ENCODE measurements around the gene NRAS.
A peak's percentile ranks its signal among the peaks of the same experiment; 100 is the strongest.

NRAS gene

GRCh38 chr1:114749835-114750234, 33.3 kb upstream of the NRAS start:
- Histone ChIP-seq H3K9ac (ENCODE audit: low read depth, low read length) (no peak overlapping the region), H3K9me3 (ENCODE audit: insufficient read depth, low read length, severe bottlenecking) (no peaks in the 10 kb centered on the region), H3K27ac (ENCODE audit: low read length) (no peak overlapping the region), H3K4me3 (ENCODE audit: low read depth in 1 of 2, low read length in 2 of 2) (no peak overlapping the region), H3K27me3 (ENCODE audit: insufficient read depth, low read length, poor library complexity) (no peaks in the 10 kb centered on the region), H3K4me1 (ENCODE audit: insufficient read depth, low read length) (peaks cover 27% of the 10 kb centered on the region), H3K4me2 (ENCODE audit: insufficient read depth, low read length) (0 out of 2 replicates have a peak overlapping the region, but pooled peaks have one; percentile 1), H4K20me1 (ENCODE audit: insufficient read depth, low read length) (peaks cover 96% of the 10 kb centered on the region), H2AFZ (ENCODE audit: low read depth, low read length) (no peak overlapping the region), H3K79me2 (ENCODE audit: insufficient read depth, low read length) (peaks cover 100% of the 10 kb centered on the region), H3K36me3 (ENCODE audit: insufficient read depth, low read length) (peaks cover 74% of the 10 kb centered on the region)
- TF ChIP-seq, protein P1, sequence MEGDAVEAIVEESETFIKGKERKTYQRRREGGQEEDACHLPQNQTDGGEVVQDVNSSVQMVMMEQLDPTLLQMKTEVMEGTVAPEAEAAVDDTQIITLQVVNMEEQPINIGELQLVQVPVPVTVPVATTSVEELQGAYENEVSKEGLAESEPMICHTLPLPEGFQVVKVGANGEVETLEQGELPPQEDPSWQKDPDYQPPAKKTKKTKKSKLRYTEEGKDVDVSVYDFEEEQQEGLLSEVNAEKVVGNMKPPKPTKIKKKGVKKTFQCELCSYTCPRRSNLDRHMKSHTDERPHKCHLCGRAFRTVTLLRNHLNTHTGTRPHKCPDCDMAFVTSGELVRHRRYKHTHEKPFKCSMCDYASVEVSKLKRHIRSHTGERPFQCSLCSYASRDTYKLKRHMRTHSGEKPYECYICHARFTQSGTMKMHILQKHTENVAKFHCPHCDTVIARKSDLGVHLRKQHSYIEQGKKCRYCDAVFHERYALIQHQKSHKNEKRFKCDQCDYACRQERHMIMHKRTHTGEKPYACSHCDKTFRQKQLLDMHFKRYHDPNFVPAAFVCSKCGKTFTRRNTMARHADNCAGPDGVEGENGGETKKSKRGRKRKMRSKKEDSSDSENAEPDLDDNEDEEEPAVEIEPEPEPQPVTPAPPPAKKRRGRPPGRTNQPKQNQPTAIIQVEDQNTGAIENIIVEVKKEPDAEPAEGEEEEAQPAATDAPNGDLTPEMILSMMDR (IDR thresholded peaks at IDR 0.05; ENCODE audit: borderline replicate concordance, extremely low read depth, low read length, poor library complexity, severe bottlenecking): no peak
- TF ChIP-seq EZH2 (IDR thresholded peaks at IDR 0.05; ENCODE audit: borderline replicate concordance, low read depth, low read length, severe bottlenecking): no peak
- ATAC-seq (ENCODE audit: insufficient read depth, low read depth) (no peak), DNase-seq (no peak)

DNA sequence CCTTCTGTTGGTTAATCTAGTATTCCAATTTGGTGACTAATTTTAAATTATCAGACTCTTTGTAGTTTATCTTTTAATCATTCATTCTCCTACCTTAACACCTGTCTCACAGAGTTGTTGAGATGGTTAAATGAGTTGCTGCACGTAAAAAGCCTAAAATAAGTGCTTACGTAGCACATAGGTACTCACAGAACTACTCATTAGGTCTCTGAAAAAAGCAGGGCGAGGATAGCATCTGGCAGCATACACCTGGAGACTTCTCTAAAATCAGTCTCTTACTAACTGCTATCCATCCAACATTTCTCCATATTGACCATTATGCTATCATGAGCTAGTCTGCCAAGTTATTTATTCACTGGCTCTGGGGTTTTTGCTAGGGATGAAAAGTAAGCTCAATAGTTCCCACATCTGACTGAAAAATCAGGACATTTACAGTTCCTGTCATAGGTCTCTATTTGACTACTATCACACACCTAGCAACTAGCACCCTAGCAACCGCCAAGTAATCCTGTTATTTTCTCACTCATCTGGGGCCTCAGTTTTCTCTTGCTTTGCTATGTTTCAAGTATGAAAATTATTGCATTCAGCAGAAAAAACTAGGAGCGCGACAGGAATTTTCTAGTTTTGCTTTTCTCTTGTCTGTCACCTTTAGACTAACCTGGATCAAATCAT, 30.0 kb upstream of the NRAS start:
- Histone ChIP-seq H3K79me2 (ENCODE audit: insufficient read depth, low read length) (peaks cover 100% of the 10 kb centered on the region), H3K9ac (ENCODE audit: low read depth, low read length) (no peak overlapping the region), H3K36me3 (ENCODE audit: insufficient read depth, low read length) (peaks cover 94% of the 10 kb centered on the region), H3K9me3 (ENCODE audit: insufficient read depth, low read length, severe bottlenecking) (no peaks in the 10 kb centered on the region), H3K27ac (ENCODE audit: low read length) (no peak overlapping the region), H3K4me1 (ENCODE audit: insufficient read depth, low read length) (peaks cover 6% of the 10 kb centered on the region), H3K27me3 (ENCODE audit: insufficient read depth, low read length, poor library complexity) (no peaks in the 10 kb centered on the region), H3K4me3 (ENCODE audit: low read depth in 1 of 2, low read length in 2 of 2) (no peak overlapping the region), H2AFZ (ENCODE audit: low read depth, low read length) (no peak overlapping the region), H3K4me2 (ENCODE audit: insufficient read depth, low read length) (no peak overlapping the region), H4K20me1 (ENCODE audit: insufficient read depth, low read length) (peaks cover 92% of the 10 kb centered on the region)
- TF ChIP-seq, protein P1 (IDR thresholded peaks at IDR 0.05; ENCODE audit: borderline replicate concordance, extremely low read depth, low read length, poor library complexity, severe bottlenecking): no peak
- TF ChIP-seq EZH2 (IDR thresholded peaks at IDR 0.05; ENCODE audit: borderline replicate concordance, low read depth, low read length, severe bottlenecking): no peak
- DNase-seq: no peak
- no peak for ATAC-seq (ENCODE audit: insufficient read depth, low read depth)

DNA sequence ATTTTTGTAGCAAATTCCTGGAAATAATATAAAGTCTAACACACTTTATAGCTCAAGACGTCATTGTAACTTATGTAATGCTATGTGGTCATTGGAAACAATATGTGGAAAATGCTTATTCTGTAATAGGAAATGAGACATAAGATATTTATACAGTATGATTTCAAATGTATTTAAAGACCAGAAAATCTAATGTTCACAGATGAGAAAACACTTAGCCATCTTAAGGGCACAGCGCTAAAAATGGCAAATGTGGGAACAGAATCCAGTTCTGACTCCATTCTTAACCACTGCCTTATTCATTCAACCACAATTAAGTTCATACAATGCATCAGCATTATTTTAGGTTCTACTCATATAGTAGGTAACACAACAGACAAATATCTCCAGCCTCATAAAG, 28.7 kb upstream of the NRAS start:
- peaks cover 92% of the 10 kb centered on the region for H4K20me1 ChIP-seq (ENCODE audit: insufficient read depth, low read length)
- ATAC-seq (ENCODE audit: insufficient read depth, low read depth): no peak
- H3K9ac ChIP-seq (ENCODE audit: low read depth, low read length): no peak overlapping the region
- H3K4me1 ChIP-seq (ENCODE audit: insufficient read depth, low read length): peaks cover 3% of the 10 kb centered on the region; the same call in 1 of the 2 replicates
- H3K4me2 ChIP-seq (ENCODE audit: insufficient read depth, low read length): no peak overlapping the region
- H3K79me2 ChIP-seq (ENCODE audit: insufficient read depth, low read length): peaks cover 100% of the 10 kb centered on the region
- DNase-seq: no peak
- H3K4me3 ChIP-seq (ENCODE audit: low read depth in 1 of 2, low read length in 2 of 2): no peak overlapping the region
- no peak overlapping the region for H3K27ac ChIP-seq (ENCODE audit: low read length)
- no peak for TF ChIP-seq EZH2 (IDR thresholded peaks at IDR 0.05; ENCODE audit: borderline replicate concordance, low read depth, low read length, severe bottlenecking)
- TF ChIP-seq, protein P1 (IDR thresholded peaks at IDR 0.05; ENCODE audit: borderline replicate concordance, extremely low read depth, low read length, poor library complexity, severe bottlenecking): no peak
- peaks cover 99% of the 10 kb centered on the region for H3K36me3 ChIP-seq (ENCODE audit: insufficient read depth, low read length)
- no peak overlapping the region for H2AFZ ChIP-seq (ENCODE audit: low read depth, low read length)
- H3K27me3 ChIP-seq (ENCODE audit: insufficient read depth, low read length, poor library complexity): no peaks in the 10 kb centered on the region
- no peaks in the 10 kb centered on the region for H3K9me3 ChIP-seq (ENCODE audit: insufficient read depth, low read length, severe bottlenecking)

Measured in DND-41 (cell line).